ENCODE data around the gene MTX1. TPM values are rescaled to one million over a fixed set of nuclear protein-coding genes. Genes with fewer than 3 reads are reported as not detected.
"Not testable (repeated sequence)": the region's sequence is repeated elsewhere in the genome, so short reads cannot be mapped to it uniquely, and the experiment has no call there.

The MTX1 gene
- polyA plus RNA-seq, 1 of the 3 experiments (the other 2 are of a cell fraction): 79.1 TPM

DNA sequence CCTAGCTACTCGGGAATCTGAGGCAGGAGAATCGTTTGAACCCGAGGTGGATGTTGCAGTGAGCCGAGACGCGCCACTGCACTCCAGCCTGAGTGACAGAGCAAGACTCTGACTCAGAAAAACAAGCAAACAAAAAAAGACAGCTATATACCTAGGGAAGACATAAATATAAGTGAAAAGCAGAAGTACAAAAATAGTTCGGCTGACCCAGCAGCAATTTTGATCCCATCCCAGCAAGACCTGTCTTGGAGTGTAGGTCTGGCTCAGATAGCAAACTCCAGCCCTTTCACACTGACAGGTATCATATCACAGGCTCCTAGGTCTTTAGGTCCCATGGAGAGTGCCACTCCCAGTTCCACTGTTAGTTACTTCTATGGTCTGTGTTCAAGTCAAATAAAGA lies 14.6 kb downstream of the MTX1 start:
- H3K27me3 ChIP-seq (ENCODE audit: insufficient read depth): no peaks in the 10 kb centered on the region
- DNase-seq: no peak

DNA sequence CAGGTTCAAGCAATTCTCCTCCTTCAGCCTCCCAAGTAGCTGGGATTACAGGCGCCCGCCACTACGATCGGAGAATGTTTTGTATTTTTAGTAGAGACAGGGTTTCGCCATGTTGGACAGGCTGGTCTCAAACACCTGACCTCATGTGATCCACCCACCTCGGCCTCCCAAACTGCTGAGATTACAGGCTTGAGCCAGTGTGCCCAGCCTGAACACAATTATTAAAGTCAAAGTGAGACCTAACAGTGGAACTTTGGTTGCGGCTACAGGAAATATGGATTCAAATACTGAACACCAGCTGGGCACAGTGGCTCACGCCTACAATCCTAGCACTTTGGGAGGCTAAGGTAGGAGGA lies 16.9 kb downstream of the MTX1 start:
- H3K9me2 ChIP-seq; DNase-seq; H3K27me3 ChIP-seq (ENCODE audit: insufficient read depth); POLR2A ChIA-PET; H4K20me1 ChIP-seq (ENCODE audit: insufficient read depth); H3K4me3 ChIP-seq (ENCODE audit: low read depth in 2 of 2, low read length in 1 of 2); H3K9me3 ChIP-seq; H3K36me3 ChIP-seq (replicated peaks in 1 of 2; ENCODE audit: control insufficient read depth in 1 of 2, insufficient read depth in 2 of 2, low read length in 1 of 2); H2AFZ ChIP-seq (ENCODE audit: low read depth): not testable (repeated sequence)
- H3K79me2 ChIP-seq (ENCODE audit: insufficient read depth): peaks cover 28% of the 10 kb centered on the region
- H3K27ac ChIP-seq (ENCODE audit: low read depth in 2 of 2, low read length in 1 of 2): peak overlapping the region; percentile 0 to 86; a peak in 3 of 4 replicates
- 97% methylated on average over 8 of the region's 8 CpGs for WGBS (ENCODE audit: low lambda C conversion rate)
- peak overlapping the region; percentile 91 for H3K4me2 ChIP-seq
- CTCF ChIA-PET: interaction anchor here (1.4 to 4.1 kb wide), 4 partner anchors 17 to 50 kb away, joined by 4 to 48 read pairs (median 22); partner anchors contain the start of genes MTX1, THBS3 and TRIM46
- H3K4me1 ChIP-seq (ENCODE audit: control insufficient read depth in 1 of 2, insufficient read depth in 2 of 2, low read depth in 1 of 2, low read length in 1 of 2): peaks cover 12 to 14% of the 10 kb centered on the region in 2 experiments; a peak in 3 of 4 replicates
- peaks cover 34% of the 10 kb centered on the region for H3F3A ChIP-seq (replicated peaks; ENCODE audit: insufficient read depth)
- peak overlapping the region; percentile 85; the same call in 1 of the 2 replicates for H3K9ac ChIP-seq

More for the DNA sequence above, 14.6 kb downstream of the MTX1 start:
- TF ChIP-seq TEAD4 (IDR thresholded peaks at IDR 0.05; ENCODE audit: borderline replicate concordance, insufficient read depth) (no peak), TAF1 (IDR thresholded peaks at IDR 0.05; ENCODE audit: borderline replicate concordance, low read depth, low read length) (no peak), ELF1 (IDR thresholded peaks at IDR 0.05) (no peak), RAD21 (IDR thresholded peaks at IDR 0.05; ENCODE audit: low read length) (no peak), POLR2AphosphoS5 (IDR thresholded peaks at IDR 0.05; ENCODE audit: low read depth, low read length) (no peak), EZH2phosphoT487 (IDR thresholded peaks at IDR 0.05; ENCODE audit: borderline replicate concordance, low read depth) (no peak), FOXM1 (IDR thresholded peaks at IDR 0.05; ENCODE audit: low read depth) (no peak), GATA2 (CRISPR knock-in tag; IDR thresholded peaks at IDR 0.05) (no peak), FOXJ3 (CRISPR knock-in tag; IDR thresholded peaks at IDR 0.05) (no peak), EP300 (IDR thresholded peaks at IDR 0.05; ENCODE audit: borderline replicate concordance in 1 of 2, low read depth in 1 of 2, low read length in 1 of 2) (no peak), CHD2 (IDR thresholded peaks at IDR 0.05; ENCODE audit: low read length, partially characterized antibody) (no peak), YY1 (IDR thresholded peaks at IDR 0.05; ENCODE audit: low read depth) (no peak), SMC3 (IDR thresholded peaks at IDR 0.05; ENCODE audit: low read depth, low read length) (no peak), RCOR1 (IDR thresholded peaks at IDR 0.05; ENCODE audit: low read length) (no peak)
- TF ChIP-seq, protein P1, sequence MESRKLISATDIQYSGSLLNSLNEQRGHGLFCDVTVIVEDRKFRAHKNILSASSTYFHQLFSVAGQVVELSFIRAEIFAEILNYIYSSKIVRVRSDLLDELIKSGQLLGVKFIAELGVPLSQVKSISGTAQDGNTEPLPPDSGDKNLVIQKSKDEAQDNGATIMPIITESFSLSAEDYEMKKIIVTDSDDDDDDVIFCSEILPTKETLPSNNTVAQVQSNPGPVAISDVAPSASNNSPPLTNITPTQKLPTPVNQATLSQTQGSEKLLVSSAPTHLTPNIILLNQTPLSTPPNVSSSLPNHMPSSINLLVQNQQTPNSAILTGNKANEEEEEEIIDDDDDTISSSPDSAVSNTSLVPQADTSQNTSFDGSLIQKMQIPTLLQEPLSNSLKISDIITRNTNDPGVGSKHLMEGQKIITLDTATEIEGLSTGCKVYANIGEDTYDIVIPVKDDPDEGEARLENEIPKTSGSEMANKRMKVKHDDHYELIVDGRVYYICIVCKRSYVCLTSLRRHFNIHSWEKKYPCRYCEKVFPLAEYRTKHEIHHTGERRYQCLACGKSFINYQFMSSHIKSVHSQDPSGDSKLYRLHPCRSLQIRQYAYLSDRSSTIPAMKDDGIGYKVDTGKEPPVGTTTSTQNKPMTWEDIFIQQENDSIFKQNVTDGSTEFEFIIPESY (IDR thresholded peaks at IDR 0.05; ENCODE audit: borderline replicate concordance, low read depth): no peak
- TF ChIP-seq, protein P2, sequence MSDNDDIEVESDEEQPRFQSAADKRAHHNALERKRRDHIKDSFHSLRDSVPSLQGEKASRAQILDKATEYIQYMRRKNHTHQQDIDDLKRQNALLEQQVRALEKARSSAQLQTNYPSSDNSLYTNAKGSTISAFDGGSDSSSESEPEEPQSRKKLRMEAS (IDR thresholded peaks at IDR 0.05; ENCODE audit: low read depth): no peak
- TF ChIP-seq, protein P3, sequence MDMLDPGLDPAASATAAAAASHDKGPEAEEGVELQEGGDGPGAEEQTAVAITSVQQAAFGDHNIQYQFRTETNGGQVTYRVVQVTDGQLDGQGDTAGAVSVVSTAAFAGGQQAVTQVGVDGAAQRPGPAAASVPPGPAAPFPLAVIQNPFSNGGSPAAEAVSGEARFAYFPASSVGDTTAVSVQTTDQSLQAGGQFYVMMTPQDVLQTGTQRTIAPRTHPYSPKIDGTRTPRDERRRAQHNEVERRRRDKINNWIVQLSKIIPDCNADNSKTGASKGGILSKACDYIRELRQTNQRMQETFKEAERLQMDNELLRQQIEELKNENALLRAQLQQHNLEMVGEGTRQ (IDR thresholded peaks at IDR 0.05; ENCODE audit: borderline replicate concordance, low read depth, low read length): no peak
- TF ChIP-seq, protein P4, sequence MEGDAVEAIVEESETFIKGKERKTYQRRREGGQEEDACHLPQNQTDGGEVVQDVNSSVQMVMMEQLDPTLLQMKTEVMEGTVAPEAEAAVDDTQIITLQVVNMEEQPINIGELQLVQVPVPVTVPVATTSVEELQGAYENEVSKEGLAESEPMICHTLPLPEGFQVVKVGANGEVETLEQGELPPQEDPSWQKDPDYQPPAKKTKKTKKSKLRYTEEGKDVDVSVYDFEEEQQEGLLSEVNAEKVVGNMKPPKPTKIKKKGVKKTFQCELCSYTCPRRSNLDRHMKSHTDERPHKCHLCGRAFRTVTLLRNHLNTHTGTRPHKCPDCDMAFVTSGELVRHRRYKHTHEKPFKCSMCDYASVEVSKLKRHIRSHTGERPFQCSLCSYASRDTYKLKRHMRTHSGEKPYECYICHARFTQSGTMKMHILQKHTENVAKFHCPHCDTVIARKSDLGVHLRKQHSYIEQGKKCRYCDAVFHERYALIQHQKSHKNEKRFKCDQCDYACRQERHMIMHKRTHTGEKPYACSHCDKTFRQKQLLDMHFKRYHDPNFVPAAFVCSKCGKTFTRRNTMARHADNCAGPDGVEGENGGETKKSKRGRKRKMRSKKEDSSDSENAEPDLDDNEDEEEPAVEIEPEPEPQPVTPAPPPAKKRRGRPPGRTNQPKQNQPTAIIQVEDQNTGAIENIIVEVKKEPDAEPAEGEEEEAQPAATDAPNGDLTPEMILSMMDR (IDR thresholded peaks at IDR 0.05): no peak
- WGBS (ENCODE audit: low lambda C conversion rate): 82% methylated on average over 7 of the region's 7 CpGs
- no peaks in the 10 kb centered on the region for H3K36me3 ChIP-seq (replicated peaks in 1 of 2; ENCODE audit: control insufficient read depth in 1 of 2, insufficient read depth in 2 of 2, low read length in 1 of 2)
- H4K20me1 ChIP-seq (ENCODE audit: insufficient read depth): no peaks in the 10 kb centered on the region
- no peak overlapping the region for H3K4me3 ChIP-seq (ENCODE audit: low read depth in 2 of 2, low read length in 1 of 2)
- H2AFZ ChIP-seq (ENCODE audit: low read depth): no peak overlapping the region
- peaks cover 40% of the 10 kb centered on the region for H3F3A ChIP-seq (replicated peaks; ENCODE audit: insufficient read depth)
- ChIA-PET POLR2A (no interaction called here), CTCF (interaction anchor here (0.6 to 1.5 kb wide), 3 partner anchors 16 to 733 kb away, joined by 3 to 4 read pairs (median 3); no protein-coding TSS in a partner anchor)
- H3K9me2 ChIP-seq: no peaks in the 10 kb centered on the region
- H3K9me3 ChIP-seq: no peaks in the 10 kb centered on the region
- no peak overlapping the region for H3K4me2 ChIP-seq
- H3K4me1 ChIP-seq (ENCODE audit: control insufficient read depth in 1 of 2, insufficient read depth in 2 of 2, low read depth in 1 of 2, low read length in 1 of 2): peaks cover 12 to 24% of the 10 kb centered on the region in 2 experiments; a peak in 3 of 4 replicates
- H3K79me2 ChIP-seq (ENCODE audit: insufficient read depth): peaks cover 28% of the 10 kb centered on the region
- H3K27ac ChIP-seq (ENCODE audit: low read depth in 2 of 2, low read length in 1 of 2): no peak overlapping the region
- no peak overlapping the region for H3K9ac ChIP-seq

Measured in SK-N-SH (cell line).